ENCODE data around the gene NCK2. TPM values are rescaled to one million over a fixed set of nuclear protein-coding genes. Genes with fewer than 3 reads are reported as not detected.

Gene NCK2
- total and polyA plus RNA-seq, 2 of the 13 experiments (the other 11 are each of a cell fraction or from before 2014, with no cell fraction given), result 14.8 to 23.5 TPM

GRCh38 chr2:105800036-105800713, 55.5 kb downstream of the NCK2 start (continued):
- TF ChIP-seq TFAP4 (IDR thresholded peaks at IDR 0.05; ENCODE audit: borderline replicate concordance, low read depth), result peak; percentile 80
- peak; percentile 7; the same call in 1 of the 2 replicates for TF ChIP-seq TBX2 (CRISPR knock-in tag; IDR thresholded peaks at IDR 0.05; ENCODE audit: borderline replicate concordance)
- no peak for TF ChIP-seq ZNF646 (CRISPR knock-in tag; IDR thresholded peaks at IDR 0.05)
- no peak for TF ChIP-seq MYNN (CRISPR knock-in tag; IDR thresholded peaks at IDR 0.05; ENCODE audit: low read depth)
- no peak for TF ChIP-seq ZHX1 (CRISPR knock-in tag; IDR thresholded peaks at IDR 0.05; ENCODE audit: low read depth)
- TF ChIP-seq HDAC1 (CRISPR knock-in tag; IDR thresholded peaks at IDR 0.05), result 0 out of 2 replicates have a peak, but pooled peaks have one; percentile 19
- no peak for TF ChIP-seq ZNF670 (CRISPR knock-in tag; IDR thresholded peaks at IDR 0.05; ENCODE audit: borderline replicate concordance)
- no peak for TF ChIP-seq REPIN1 (CRISPR knock-in tag; IDR thresholded peaks at IDR 0.05; ENCODE audit: borderline replicate concordance, low read depth)
- TF ChIP-seq ZEB1 (IDR thresholded peaks at IDR 0.05; ENCODE audit: insufficient replicate concordance, low read depth), result no peak
- TF ChIP-seq ZNF687 (CRISPR knock-in tag; IDR thresholded peaks at IDR 0.05), result no peak
- TF ChIP-seq NCOR1 (IDR thresholded peaks at IDR 0.05; ENCODE audit: borderline replicate concordance, low read length), result 0 out of 2 replicates have a peak, but pooled peaks have one; percentile 27
- no peak for TF ChIP-seq ZNF749 (CRISPR knock-in tag; IDR thresholded peaks at IDR 0.05; ENCODE audit: borderline replicate concordance)
- no peak for TF ChIP-seq RFX1 (IDR thresholded peaks at IDR 0.05)

Data from HepG2 (cell line).